ENCODE measurements around the gene SEMA4G.
"Not testable (repeated sequence)": the region's sequence is repeated elsewhere in the genome, so short reads cannot be mapped to it uniquely, and the experiment has no call there.

The SEMA4G gene

DNA sequence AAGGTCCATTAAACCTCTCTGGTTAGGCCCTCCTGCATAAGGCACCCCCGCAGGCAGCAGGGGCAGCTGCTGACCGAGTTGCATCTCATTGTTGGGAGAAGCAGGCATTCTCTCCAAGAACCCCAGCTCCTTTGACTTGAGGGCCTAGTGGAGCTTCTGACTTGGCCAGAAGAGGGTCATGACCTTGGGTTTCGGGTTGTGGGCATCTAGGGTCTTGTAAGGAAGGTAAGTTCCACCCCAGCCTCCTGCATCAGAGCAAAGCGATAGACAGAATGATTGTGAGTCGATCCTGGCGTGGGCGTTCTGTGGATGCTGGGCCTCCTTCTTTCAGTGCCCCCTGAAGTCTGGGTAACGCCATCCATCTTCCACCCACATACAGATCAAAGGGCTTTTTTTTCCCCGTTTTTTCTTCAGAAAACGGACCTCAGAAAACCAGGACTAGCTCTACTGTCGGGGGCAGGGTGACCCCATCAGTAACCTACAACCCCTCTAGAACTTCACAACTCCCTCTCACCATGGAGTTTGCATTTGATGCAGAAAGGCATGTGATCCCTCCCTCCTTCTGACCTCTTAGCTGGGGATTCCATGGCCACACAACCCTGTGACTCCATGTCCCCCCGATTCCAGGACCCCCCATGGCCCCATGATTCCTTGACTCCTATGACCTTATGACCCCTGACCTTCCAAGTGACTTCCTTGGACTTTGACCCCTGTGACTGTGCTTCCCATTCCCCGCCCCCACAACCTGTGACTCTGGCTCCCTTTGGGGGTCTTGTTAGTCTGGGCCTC, 3.0 kb downstream of the SEMA4G start:
- DNase-seq = no peak

DNA sequence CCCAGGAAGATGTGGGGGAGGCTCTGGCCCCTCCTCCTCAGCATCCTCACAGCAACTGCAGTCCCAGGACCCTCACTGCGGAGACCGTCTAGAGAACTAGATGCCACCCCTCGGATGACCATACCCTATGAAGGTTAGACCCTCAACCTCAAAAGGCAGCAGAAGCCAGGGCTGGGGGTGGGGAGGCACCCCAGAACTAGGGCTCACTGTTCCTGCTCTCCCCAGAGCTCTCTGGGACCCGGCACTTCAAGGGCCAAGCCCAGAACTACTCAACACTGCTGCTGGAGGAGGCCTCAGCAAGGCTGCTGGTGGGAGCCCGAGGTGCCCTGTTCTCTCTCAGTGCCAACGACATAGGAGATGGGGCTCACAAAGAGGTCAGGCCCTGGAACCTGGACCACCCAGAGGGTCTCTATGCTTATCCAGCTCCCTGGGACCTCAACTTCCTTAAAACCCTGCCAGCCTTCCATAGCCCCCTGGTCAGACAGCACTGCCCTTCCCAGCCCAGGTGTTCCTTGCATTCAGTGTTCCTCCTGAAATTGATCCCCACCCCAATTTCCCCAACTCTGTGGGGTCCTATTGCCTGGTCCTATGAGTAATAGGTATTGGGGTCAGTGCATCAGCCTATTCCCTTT, 3.7 kb downstream of the SEMA4G start:
- DNase-seq = no peak

DNA sequence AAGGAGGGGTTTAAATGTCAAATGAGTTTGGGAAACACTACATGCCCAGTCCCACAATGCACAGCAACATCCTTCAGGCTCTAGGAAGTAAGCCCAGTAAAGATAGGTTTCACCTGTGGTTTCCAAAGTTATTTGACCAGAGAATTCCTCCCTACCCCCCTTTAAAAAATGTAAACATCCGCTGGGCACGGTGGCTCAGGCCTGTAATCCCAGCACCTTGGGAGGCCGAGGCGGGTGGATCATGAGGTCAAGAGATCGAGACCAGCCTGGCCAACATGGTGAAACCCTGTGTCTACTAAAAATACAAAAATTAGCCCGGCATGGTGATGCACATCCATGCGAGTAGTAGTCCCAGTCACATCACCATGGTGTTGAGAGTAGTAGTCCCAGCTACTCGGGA, 6.1 kb downstream of the SEMA4G start:
- not testable (repeated sequence) for DNase-seq

DNA sequence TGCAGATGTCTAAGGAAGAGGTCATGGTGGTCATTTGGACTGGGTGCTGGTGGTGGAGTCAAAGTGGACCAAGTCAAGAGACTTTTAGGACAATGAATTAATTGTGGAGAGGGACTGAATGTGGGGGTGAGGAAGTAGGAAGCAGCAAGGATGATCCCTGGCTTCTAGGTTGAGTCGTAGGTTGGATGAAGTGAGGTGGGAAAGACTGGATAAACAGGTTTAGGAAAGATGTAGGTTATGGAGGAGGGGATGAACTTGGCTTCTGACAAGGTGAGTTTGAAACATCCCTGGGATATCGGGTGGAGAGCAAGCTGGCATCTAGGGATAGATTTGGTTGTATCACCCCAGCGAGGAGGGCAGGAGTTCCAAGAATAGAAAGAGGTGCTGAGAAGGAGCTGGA, 7.6 kb downstream of the SEMA4G start:
- DNase-seq = no peak

DNA sequence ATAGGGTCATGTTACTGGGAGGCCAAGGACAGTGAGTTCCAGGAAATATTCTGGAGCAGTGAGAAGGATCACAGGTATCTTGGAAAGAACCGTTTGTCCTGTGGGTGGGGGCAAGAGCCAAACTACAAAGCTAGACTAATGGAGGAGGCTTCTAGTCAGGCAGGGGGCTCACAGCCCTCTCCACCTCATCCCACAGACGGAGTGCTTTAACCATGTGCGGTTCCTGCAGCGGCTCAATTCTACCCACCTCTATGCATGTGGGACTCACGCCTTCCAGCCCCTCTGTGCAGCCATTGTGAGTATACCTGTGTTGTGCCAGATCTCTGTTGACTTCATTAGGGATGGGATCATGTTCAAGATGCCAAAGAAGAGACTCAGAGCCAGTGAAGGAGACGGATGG, 8.1 kb downstream of the SEMA4G start:
- no peak for DNase-seq

GRCh38 chr10:100978121-100978900, 9.0 kb downstream of the SEMA4G start:
- no peak for DNase-seq

DNA sequence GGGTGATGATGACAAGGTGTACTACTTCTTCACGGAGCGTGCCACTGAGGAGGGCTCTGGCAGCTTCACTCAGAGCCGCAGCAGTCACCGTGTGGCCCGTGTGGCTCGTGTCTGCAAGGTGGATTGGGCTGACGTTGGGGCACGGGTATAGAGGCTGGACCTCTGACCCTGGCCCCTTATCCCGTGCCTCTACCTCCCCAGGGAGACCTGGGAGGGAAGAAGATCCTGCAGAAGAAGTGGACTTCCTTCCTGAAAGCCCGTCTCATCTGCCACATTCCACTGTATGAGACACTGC, 9.5 kb downstream of the SEMA4G start:
- DNase-seq = no peak

DNA sequence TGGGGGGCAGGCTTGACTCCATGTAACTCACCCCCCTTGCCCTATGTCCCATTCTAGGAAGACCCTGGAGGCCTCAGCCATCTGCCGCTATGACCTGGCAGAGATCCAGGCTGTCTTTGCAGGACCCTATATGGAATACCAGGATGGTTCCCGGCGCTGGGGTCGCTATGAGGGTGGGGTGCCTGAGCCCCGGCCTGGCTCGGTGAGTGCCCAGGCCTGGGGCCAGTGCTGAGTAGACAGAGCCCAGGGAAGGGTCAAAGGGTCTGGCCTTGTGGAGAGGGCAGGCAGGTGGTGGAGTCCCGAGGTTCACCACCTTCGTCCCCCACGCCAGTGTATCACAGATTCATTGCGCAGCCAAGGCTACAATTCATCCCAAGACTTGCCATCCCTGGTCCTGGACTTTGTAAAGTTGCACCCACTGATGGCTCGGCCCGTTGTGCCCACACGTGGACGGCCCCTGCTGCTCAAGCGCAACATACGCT, 10.5 kb downstream of the SEMA4G start:
- DNase-seq = no peak

- DNase-seq = no peak
Observed at GRCh38 chr10:100980311-100980710, 11.0 kb downstream of the SEMA4G start.

DNA sequence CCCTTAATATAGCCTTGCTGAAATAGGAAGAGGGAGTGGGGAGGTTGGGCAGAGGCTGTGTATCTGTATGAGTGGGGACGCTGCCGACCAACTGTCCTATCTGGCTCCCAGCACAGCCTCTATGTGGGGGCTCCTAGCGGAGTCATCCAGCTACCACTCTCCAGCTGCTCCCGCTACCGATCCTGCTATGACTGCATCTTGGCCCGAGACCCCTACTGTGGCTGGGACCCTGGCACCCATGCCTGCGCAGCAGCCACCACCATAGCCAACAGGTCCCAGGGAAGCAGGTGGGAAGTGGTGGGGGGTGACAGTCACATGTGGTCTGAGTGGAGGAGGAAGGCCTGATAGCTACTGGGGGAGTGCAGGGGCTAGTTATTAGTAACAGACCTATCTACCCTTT, 11.4 kb downstream of the SEMA4G start:
- DNase-seq = no peak

DNA sequence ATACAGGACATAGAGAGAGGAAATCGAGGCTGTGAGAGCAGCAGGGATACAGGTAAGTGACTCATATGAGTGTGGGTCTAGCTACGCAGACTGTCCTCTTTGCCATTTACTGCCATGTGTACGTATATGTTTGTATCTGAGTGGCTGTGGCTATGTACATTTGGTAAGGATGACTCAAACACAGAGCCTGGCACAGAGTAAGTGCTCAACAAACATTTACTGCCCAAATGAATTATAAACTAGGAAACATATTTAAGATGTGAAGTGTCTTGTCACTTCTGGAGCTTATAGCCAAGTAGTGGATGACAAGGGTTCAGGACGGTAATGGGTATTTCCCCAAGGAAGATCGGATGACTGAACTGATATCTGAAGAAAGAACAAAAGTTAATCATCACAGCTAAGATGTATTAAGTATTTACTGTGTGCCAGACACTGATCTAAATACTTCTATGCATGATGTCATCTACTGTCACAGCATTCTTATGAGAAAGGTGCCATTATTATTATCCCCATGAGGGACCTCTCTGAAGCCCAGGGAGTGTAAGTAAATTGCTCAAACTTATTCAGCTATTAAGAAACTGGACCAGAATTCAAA, 12.0 kb downstream of the SEMA4G start:
- no peak for DNase-seq

DNA sequence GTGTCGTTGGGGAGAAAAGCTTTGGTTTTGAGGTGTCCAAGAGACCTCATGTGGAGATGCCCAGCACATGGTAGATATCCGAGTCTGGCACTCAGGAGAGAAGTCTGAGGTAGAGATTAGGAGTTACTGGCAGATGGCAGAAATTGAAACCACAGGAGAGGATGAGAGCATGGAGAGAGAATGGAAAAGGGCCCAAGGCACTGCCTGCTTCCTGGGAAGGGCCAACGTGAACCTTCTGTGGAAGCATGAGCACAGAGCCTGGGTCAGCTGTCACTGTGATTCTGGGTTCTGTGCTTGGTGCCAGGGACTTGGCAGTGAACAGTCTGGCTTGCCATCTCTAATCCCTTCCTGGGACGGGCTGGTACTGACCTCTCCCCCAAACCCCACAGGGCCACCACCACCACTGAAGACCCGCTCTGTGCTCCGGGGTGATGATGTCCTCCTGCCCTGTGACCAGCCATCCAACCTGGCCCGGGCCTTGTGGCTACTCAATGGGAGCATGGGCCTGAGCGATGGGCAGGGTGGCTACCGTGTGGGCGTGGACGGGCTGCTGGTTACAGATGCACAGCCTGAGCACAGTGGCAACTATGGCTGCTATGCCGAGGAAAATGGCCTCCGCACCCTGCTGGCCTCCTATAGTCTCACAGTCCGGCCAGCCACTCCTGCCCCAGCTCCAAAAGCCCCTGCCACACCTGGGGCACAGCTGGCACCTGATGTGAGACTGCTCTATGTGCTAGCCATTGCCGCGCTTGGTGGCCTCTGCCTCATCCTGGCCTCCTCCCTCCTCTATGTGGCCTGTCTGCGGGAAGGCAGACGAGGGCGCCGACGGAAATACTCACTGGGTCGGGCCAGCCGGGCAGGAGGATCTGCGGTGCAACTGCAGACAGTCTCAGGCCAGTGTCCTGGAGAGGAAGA, 13.9 kb downstream of the SEMA4G start:
- DNase-seq = no peak

DNA sequence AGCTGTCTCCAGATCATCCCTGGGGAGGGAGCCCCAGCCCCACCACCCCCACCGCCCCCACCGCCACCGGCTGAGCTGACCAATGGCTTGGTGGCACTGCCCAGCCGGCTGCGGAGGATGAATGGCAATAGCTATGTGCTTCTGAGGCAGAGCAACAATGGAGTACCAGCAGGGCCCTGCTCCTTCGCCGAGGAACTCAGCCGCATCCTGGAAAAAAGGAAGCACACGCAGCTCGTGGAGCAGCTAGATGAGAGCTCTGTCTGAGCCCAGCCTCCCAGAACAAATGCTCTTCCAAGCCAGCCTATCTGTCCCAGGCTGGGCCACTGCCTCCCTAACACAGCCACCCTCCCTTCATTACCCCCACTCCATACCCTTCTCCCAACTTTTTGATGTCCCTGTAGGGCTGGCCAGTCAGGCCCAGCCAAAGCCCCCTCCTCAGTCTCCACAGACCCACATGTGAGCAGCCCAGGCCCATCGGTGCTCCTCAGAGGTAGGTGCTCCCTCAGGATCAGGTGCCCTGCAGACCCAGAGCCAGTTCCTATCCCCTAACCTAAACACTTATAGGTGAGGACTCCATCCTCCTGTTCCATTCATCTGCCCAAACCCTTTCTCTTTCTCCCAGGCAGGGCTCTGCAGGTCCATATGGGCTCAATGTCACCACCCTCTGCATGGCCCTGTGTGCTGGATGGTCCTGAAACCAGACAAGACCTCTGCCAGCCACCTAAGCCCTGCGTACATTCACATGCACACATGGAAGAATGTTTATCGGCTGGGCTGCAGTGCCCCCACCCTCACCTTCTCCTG, 14.8 kb downstream of the SEMA4G start:
- DNase-seq = no peak

- no peak for DNase-seq
Observed at GRCh38 chr10:100984672-100985177, 15.4 kb downstream of the SEMA4G start.

GRCh38 chr10:100985336-100985735, 16.0 kb downstream of the SEMA4G start:
- DNase-seq = no peak

DNA sequence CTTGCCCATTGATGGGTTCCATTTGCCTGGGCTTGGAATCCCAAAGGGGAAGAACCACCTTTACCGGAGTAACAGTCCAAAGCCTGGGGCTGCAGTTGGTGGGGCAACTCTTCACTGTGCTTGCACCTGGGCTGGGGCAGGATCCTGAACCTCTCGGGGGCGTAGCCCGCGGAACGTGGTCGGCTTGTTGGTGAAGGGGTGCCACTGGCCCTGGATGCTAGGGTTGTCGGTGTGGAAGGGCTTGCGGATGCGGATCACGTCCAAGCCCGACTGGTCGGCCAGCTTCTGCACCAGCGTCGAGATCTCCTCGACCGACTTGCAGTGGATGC, 17.3 kb downstream of the SEMA4G start:
- no peak for DNase-seq

DNA sequence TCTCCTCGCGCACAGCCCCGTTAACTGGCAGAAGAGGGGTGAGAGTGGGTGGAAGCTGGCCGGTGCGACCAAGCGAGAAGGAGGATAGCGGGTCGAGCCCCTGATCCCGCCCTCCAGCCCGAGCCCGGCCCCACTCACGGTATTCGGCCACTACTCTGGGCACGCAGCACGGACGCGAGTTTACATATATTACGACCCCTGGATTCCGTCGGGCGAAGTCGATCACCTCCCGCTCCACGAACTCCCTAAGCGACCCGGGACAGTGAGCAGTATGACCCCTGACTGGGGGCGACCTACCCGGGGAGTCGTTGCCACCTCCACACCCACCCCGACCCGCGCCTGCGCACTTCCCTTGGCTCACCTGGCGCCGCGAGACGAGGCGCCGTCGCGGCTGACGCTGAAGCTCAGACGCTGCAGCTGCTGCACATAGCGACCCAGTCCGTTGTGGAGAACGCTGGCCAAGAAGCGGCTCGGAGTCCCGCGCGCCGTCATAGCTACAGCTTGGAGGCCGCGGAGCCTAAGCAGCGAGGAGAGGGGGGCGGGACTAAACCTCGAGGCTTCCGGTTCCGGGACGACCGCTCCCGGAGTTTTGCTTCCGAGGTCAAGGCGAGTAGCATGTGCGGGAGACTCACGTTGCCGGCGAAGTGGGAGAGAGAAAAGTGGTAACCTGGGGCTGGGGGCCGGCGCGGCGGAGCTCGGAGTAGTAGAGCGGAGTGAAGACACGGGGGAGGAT, 17.8 kb downstream of the SEMA4G start, which contains the start of the genes MRPL43 and TWNK:
Gene MRPL43 (minus strand): TSS at position 546 of the 733 bp plus-strand sequence. CDS start 54 bp downstream, at position 492.
Gene TWNK (plus strand): TSS at position 592 of the 733 bp plus-strand sequence. CDS start 668 bp downstream, outside the sequence.
- DNase-seq = peak; percentile 38

- DNase-seq = no peak
Observed at GRCh38 chr10:100987685-100988049, 18.4 kb downstream of the SEMA4G start.

DNA sequence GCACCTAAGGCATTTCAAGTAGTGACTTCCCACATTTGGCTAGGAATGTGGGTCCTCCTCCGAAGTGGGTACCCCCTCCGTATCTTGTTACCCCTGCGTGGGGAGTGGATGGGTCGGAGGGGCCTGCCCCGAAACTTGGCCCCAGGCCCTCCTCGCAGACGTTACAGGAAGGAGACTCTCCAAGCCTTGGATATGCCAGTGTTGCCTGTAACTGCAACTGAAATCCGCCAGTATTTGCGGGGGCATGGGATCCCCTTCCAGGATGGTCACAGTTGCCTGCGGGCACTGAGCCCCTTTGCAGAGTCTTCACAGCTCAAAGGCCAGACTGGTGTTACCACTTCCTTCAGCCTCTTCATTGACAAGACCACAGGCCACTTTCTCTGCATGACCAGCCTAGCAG, 18.9 kb downstream of the SEMA4G start:
- no peak for DNase-seq

DNA sequence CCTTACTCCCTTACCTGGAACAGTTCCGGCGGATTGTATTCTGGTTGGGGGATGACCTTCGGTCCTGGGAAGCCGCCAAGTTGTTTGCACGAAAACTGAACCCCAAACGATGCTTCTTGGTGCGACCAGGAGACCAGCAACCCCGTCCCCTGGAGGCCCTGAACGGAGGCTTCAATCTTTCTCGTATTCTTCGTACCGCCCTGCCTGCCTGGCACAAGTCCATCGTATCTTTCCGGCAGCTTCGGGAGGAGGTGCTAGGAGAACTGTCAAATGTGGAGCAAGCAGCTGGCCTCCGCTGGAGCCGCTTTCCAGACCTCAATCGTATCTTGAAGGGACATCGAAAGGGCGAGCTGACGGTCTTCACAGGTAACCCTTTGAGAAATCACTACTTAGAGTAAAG, 19.8 kb downstream of the SEMA4G start:
- DNase-seq = no peak
